GM20431 (cell line): ENCODE data around the gene TBC1D12.

ENCODE experiments used
- in situ Hi-C: fragments of 300-500 bp; cut with MseI, MboI; formaldehyde crosslinking; loops from one replicate; pipeline ENCODE4 v1.15.0; 2020; ENCODE audit warnings: low sequenced_read_pairs; ENCODE audit not compliant: unreplicated experiment

Gene TBC1D12

DNA sequence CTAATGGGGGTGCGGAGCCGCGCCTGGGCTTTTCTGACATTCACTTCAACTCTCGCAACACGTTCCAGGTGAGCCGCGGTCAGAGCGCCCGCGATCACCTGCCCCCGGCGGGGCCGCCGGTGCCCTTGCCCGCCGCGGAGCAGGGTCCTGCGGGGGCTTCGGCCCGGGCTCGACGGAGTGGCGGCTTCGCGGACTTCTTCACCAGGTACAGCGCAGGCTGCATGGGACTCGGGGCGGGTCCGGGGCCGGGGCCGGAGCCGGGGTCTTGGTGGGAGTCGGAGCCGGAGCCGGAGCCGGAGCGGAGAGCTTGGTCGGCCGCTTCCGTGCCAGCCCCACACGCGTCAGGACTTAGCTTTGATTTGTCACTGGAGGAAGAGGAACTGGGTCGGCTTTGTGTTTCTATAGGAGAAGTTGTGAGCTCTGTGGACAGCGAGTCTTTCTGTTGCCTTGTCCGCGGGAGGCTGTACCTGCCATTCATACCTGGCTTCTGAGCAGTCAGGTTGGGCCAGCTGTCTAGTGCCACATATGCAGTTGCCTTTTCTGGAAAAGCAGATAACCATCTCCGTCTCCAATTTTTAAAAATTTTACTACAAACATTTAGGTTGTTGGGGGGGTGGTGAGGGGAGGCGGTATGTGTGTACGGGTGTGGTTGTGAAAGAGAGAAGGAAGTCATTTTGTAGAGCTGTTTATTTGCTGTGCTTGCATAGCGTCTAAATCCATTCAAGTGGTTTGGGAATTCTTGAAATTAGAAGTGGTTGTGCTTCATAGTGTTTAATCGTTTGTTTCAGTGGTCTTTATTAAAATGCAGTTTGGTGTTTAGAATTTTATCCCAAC lies 1.3 kb downstream of the TBC1D12 start:
- in situ Hi-C loops: no loop called here

DNA sequence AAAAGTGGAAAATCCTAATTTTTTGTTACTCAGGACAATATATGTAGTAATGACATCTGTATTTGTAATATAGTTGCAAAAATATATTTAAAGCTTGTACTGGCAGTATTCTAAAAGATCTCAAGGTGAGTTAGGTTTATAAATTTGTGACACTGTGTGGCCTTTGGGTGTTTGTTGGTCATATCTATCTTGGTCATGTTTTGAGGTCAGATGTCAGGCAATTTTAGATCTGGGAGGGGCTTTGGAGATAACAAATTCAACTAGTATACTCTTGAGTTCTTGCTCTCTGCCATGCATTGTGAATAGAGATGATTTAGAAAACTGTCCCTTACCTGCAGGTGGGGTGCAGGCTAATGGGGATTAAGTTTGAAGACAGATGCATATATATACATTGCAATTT lies 3.1 kb downstream of the TBC1D12 start:
- in situ Hi-C loops: no loop called here

DNA sequence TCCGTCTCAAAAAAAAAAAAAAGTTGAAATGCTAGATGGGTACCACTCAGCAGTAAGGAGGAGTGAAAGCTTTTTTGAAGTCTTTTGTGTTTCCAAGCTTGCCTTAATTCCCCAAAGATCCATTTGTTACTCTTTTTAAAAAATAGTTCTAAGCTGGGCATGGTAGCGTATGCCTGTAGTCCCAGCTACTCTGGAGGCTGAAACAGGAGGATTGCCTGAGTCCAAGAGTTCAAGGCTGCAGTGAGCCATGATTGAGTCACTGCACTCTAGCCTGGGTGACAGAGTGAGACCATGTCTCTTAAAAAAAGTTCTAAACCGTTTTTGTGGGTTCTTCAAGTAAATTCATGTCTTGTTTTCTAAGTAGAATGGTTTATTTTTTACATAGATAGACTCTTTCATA lies 5.3 kb downstream of the TBC1D12 start:
- in situ Hi-C loops: no loop called here

DNA sequence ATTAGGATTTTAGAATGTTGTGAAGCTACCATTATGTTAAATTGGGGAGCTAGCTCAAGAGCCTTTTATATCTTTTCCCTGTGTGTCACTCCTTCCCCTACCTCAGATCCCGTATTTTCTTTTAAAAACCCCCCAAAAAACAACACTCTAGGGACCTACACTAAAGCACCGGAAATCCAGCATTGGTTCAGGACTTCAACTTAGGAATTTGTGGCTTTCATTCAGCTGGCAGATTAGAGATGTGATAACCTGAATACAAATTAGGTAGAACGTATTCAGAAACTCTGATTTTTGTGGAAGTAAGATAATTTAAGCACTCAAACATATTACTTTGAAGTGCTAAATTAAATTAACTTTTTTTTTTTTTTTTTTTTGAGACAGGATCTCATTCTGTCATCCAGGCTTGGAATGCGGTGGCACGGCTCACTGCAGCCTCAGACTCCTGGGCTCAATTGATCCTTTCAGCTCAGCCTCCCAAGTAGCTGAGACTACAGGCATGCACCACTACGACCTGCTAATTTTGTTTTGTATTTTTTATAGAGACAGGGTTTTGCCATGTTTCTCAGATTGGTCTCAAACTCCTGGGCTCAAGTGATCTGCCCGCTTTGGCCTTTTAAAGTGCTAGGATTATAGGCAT lies 6.8 kb downstream of the TBC1D12 start:
- in situ Hi-C loops: no loop called here

DNA sequence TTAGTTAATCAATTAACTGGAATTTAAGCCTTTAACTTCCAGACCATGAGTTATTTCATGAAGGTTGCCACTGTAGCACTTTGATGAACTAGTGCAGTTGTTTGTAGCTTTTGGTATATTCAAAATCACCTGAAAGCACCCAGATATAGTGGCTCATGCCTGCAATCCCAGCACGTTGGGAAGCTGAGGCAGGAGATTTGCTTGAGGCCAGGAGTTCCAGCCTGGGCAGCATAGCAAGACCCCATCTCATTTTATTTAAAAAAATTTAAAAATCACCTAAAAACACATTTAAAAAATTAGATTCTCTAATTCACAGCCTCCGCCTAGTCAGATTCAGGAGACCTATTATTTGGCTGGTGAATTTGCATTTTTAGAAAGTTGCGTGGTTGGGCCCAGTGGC lies 9.0 kb downstream of the TBC1D12 start:
- in situ Hi-C loops: no loop called here

DNA sequence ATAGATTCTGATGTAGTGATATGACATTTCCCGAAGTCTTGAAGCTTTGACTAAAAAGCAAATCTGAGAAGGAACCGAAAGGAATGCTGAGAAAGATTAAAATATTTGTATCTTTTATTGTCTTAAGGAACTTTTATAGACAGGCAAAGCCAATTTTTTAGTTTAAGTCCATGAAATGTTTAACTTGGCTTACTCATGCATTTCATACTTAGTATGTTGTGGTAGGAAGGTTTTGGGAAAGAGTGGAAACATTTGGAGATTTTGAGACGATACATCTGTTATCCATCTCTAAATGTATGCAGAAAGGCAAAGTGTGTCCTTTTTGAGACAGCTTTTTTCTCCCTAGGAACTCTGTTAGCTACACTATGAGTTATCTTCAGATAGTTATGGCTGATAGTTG lies 10.1 kb downstream of the TBC1D12 start:
- in situ Hi-C loops: no loop called here

DNA sequence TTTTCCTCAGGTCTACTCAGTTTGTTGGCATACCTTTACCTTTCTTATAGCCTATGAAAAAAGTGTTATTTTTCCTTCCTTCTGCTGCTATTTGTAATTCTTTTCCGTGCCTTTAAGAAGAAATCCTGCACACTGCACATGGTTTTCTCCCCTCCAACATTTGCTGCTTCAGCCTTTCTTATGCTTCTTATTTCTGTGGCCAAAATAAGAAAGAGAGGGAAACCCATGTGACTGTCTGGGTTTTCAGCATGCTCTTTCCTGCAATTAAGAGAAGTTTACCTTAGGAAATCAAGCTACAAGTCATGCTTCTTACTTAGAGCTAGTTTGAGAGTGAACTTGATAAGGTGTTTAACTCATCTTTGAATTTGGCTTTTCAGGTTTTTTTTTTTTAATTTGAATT lies 11.0 kb downstream of the TBC1D12 start:
- in situ Hi-C loops: no loop called here

DNA sequence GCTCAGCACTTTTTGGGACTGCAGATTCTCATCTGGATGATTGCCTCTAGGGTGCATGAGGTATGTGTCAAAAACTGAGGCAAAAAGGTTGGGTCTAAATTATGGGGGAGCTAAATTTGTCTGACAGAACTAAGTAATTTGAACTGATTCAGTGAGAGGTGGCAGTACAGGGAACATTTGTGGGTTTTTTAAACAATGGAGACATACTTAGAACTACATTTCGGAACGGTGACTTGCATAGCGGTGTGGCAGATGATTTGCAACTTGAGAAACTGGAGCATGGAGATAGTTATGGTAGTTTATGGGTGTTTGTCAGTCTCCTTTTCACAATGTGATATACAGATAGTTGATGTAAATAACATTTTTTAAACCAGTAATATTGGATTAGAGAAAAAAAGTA lies 14.6 kb downstream of the TBC1D12 start:
- in situ Hi-C loops: no loop called here

DNA sequence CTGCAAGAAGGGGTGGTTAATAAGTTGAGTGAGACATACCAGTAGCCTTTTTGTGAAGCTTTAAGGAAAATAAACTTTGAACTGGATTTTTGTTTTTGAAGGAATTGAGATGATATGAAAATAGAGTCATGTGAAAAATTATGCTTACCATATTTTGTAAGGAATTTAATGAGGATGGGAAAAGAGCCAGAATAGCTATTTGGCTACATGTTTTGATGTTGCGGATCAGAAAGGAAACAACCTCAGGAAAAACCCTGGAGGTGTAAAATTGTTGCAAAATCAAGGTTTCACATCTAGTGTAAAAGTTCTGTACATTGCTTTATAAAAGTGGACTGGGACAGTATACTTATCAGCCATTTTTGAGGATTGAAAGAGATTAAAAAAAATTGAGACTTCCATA lies 15.0 kb downstream of the TBC1D12 start:
- in situ Hi-C loops: no loop called here

DNA sequence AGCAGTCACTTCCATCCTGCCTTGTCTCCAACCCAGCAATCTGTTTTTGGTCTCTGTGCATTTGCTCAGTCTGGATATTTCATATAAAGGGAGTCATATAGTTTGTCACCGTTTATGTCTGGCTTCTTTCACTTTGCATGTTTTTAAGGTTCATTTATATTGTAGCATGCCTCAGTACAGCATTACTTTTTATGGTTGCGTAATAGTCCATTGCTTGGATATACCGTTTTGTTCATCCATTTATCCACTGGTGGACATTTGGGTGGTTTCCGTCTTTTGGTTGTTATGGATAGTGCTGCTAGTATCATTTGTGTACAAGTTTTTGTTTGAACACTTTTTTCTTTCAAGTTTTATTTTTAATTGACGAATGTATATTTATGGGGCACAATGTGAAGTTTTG lies 18.2 kb downstream of the TBC1D12 start:
- in situ Hi-C loops: no loop called here

DNA sequence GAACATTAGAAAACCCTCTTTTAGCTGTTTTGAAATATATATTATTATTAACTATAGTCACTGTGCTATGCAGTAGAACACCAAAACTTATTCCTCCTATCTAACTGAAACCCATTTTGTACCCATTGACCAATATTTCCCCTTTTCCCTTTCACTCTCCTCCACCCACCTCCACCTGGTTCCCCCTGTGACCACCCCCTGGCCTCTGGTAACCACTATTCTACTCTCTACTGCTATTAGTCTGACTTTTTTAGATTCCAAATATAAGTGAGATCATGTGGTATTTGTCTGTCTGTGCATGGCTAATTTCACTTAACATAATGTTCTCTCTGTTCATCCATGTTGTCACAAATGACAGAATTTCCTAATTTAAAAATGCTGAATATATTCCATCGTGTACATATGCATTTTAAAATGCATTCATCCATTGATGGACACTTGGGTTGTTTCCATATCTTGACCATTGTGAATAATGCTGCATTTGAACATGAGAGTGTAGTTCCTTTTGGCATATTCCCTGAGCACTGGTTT lies 18.7 kb downstream of the TBC1D12 start:
- in situ Hi-C loops: no loop called here

DNA sequence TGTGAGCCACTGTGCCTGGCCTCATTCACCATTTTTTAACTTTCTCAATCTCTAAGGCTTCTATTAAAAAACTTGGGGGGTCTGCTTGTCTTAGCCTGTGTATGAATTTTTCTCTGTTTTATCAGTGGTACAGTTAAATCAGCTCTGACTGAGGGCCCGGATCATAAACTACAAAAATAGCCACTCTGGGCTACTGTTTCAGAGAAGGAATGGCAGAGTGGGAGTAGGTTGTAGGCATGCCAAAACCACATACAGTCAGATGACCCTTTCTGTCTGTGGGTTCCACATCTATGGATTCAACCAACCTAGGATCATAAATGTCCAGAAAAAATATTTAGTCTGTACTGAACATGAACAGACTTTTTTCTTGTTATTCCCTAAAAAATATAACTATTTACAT lies 21.3 kb downstream of the TBC1D12 start:
- in situ Hi-C loops: no loop called here

DNA sequence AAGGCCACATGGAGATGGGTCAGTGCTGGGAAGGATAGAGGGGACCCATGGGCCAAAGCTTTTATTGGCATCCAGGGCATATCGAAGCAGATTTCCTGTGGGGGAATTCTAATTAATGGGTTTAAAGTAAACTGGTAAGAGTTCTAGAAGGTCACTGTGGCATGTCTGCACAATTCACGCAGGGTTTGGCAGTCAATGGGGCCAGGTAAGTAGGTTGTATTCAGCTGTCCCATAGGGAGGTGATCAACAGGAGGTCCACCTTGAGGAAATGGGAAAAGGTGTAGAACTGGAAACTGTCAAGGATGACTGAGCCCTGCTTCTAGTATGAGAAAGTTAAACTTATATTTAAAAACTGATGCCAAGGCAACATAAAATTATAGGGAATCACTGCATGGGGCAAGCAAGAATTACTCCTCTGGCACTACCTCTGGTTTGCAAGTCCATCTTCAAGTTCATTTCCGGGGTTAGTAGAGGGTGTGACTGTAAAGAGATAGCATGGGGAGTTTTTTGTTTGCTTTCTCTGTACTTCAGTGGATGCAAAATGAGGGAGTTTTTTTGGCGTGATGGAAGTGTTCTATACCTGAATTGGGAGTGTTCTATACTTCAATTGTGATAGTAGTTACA lies 22.5 kb downstream of the TBC1D12 start:
- in situ Hi-C loops: no loop called here

DNA sequence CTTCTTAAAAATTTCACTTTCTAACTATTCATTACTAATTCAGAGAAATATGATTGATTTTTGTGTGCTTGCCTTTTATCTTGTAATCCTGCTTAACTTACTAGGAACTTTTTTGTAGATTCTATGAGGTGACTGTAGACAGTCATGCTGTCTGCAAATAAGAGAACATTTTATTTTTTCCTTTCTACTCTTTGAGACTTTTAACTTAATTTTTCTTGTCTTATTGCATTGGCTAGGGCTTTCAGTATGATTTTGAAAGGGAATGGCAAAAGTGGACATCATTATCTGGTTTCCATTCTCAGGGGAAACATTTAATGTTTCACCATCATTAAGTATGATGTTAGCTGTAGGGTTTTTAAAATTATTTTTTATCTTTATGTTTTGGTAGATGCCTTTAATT lies 23.6 kb downstream of the TBC1D12 start:
- in situ Hi-C loops: no loop called here

DNA sequence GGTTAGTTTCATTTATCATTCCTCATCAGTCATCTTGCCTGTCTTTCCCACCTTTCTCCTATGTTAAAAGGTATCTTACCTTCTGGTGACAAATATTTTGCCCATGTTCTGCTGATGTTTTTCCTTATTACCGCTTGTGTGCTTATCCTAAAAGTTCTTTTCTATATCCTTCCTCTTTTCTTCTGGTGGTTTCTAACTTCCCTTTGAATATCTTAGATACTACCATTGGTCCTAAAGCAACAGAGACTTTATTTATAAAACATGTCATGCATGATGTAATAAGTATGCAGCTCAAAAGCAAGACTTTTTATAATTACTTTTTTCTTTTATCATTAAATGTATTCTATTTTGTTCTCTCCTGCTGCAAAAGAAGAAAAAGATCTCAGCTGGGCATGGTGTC lies 24.8 kb downstream of the TBC1D12 start:
- in situ Hi-C loops: no loop called here

DNA sequence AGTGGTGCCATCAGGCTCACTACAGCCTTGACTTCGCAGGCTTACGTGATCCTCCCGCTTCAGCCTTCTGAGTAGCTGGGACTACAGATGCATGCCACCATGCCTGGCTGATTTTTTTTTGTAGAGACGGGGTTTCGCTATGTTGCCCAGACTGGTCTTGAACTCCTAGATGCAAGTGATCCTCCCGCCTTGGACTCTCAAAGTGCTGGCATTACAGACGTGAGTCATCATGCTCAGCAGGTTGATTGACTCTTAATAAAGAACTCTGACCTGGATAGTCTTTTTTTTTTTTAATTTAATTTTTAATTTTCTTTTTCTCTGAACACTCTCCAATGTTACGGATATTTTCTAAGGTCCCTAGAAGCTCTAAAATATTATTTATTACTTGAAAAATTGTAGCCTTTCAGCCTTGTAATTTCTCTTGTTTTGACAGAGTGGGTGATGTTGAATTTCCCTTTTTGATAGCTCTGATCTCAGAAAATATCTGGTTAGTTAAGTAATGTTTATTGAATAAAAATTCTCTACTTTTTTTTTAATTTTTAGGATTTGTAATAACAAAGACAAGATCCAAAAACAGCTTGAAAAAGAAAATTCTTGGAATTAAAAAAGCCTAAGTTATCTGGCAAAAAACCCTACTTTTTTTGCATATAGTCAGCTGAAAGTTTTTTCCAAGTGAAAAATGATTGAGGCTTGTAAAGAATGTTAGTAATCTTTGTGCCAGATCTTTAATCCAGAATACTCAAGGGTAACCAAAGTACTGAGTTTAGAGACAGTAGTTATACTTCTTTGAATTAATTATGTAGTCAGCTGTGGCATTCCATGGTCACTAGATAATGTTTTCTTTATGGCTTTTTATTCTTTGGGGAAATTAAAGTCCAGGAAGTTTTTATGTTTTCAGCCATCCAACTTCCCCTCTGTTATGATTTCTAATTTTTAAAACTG lies 26.7 kb downstream of the TBC1D12 start:
- in situ Hi-C loops: no loop called here

DNA sequence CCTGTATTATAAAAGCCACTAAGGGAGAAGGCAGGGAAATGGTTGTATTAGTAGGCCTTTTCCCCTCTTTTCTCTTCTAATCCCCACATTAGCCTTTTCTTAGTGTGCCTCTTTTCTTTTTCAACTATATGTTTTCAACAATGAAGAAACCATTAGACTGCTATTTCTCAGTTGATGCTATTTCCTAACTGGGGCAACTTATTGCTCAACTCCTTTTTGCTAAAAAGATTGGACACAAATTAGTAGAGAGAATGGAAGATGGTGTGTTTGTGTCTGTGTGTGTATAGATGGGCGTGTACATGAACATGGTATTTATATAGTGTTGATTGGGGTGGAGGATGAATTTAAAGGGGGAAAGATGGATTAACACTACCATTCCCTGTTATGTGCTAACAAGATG lies 28.4 kb downstream of the TBC1D12 start:
- in situ Hi-C loops: loop anchor here (10.0 kb wide), 1 partner anchor 146 kb away; no protein-coding TSS in a partner anchor

DNA sequence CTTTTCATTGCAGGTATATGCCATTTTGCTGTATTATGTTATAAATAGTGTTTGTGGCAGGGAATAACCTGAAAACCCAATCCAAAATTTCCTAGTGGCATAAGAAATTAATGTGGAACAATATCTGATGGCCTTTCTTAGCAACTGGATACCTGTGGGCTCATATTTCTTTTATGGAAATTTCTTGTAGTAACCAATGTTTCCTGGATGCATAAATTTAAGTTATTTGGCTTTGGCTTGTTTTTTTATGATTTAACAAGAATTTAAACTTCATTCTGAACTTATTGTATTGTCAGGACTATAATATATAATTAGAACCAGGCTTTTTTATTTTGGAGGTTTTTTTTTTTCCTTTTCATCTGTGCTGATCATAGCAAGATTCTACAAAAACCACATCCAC lies 30.1 kb downstream of the TBC1D12 start:
- in situ Hi-C loops: loop anchor here (10.0 kb wide), 1 partner anchor 148 kb away; no protein-coding TSS in a partner anchor

DNA sequence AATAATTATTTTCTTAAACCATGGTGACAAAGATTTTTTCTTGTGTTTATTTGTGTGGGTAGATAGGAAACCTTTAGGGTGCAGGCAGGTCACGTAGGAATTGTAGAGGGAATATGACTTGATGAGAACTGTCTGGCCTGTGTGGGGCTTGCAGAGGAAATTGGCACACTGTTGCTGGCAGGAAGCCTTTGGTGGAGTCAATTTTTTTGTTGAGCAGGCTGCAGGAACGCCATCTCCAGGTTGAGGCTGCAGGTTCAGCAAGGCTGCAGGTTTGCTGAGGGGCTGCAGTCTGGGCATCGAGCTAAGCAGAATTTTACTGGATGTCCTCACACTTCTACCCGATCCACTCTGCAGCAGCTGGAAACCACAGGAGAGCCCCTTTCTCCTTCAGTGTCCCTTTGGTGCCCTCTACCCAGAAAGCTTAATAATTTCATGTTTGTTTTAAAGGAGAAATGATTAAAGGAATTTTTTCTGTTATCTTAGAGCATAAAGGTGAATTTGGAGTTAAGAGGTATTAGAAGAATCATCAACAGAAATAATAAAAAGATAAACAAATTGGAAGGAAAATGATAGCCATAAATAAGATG lies 37.0 kb downstream of the TBC1D12 start:
- in situ Hi-C loops: loop anchor here (10.0 kb wide), 1 partner anchor 155 kb away; no protein-coding TSS in a partner anchor

DNA sequence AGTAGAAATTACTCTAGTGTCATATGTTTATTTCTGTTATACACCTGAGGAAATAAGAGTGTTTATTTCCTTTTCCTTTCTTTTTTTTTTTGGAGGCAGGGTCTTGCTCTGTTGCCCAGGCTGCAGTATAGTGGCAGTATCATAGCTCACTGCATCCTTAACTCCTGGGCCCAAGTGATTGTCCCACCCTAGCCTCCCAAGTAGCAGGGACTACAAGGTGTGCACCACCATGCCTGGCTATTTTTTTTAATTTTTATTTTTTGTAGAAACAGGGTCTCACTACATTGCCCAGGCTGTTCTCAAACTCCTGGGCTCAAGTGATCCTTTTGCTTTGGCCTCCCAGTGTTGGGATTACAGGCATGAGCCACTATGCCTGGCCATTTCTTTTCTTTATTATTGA lies 37.8 kb downstream of the TBC1D12 start:
- in situ Hi-C loops: no loop called here
